Pulmonary artery endothelial cell (primary cell): ENCODE data around the gene CYP2C9. TPM values are rescaled to one million over a fixed set of nuclear protein-coding genes. Genes with fewer than 3 reads are reported as not detected.
"Not testable (repeated sequence)": the region's sequence is repeated elsewhere in the genome, so short reads cannot be mapped to it uniquely, and the experiment has no call there.

Experiments
- DNase-seq: peaks from one replicate; pipeline ENCODE4 v3.0.0-alpha.2; 2011; ENCODE audit warnings: low read depth, low spot score
- total RNA-seq: library from RNA; depleted of rRNA; stranded (reverse); fragments of >200 nt; gene quantifications from 2 replicates; pipeline ENCODE4 v1.2.3, GENCODE V29; 2014

CYP2C9 gene
- not detected in 2 replicates for total RNA-seq

- DNase-seq = no peak
Measured at GRCh38 chr10:94938383-94938782, at the start of gene CYP2C9. TSS of gene CYP2C9 (plus strand) at chr10:94938658. CDS start at chr10:94938683, 25 bp downstream.

DNA sequence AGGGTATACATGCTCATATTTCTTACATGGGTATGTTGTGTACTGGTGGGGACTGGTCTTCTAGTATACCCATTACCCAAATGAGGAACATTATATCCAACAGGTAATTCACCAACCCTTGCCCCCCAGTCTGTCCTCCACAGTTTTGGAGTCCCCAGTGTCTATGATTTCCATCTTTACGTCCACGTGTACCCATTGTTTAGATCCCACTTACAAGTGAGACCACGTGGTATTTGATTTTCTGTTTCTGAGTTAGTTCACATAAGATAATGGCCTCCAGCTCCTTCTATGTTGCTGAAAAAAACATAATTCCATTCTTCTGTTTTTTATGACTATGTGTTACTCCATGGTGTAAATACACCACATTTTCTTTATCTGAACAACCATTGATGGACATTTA is 49.3 kb upstream of the CYP2C9 start:
- DNase-seq = no peak

- DNase-seq = no peak
Measured at GRCh38 chr10:94890264-94891022, 48.0 kb upstream of the CYP2C9 start.

GRCh38 chr10:94898414-94898813 is 40.0 kb upstream of the CYP2C9 start:
- DNase-seq = not testable (repeated sequence)

GRCh38 chr10:94902080-94902479 is 36.4 kb upstream of the CYP2C9 start:
- DNase-seq = no peak

- no peak for DNase-seq
Measured at GRCh38 chr10:94902570-94902969, 35.9 kb upstream of the CYP2C9 start.

DNA sequence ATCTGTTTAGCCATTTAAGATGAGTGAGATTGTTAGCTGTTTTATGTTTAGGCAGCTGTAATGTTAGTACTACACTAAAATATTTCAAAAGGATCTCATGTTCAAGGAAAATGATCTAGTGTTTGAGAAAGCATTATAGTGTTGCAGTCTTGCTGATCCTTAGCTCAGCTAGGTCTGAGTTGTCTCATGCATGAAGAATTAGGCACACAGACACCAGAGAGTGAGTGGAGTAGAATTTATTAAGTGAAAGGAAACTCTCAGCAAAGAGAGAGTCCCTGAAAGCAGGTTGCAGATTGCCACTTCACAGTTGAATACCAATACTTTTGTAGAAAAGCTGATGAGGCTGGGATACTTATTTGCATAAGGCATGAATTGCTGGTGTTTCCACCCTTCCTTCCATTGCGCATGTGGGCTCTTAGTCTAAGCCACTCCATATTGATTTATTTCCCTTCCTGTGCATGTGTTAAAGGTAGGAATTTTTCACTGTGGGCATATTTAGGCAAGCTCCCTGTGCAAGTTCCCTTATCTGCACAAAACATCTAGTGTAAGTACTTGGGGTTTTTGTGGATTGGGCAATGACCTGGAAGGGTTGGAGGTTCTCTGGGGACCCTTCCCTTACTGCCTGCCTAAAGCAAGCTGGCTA is 33.8 kb upstream of the CYP2C9 start:
- DNase-seq = not testable (repeated sequence)

DNA sequence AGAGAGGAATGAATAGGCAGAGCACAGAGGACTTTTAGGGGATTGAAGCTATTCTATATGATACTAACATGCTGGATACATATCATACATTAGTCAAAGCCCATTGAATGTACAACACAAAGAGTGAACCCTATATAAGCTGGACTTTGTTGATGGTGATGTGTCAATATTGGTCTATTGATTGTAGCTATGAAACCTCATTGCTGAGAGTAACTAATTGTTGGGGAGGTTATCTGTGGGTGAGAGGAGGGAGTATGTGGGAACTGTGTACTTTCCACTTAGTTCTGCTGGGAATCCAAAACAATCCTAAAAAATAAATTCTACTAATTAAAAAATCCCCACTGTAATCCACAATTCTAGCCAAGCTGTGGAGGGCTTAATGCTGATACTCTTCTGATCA is 22.0 kb upstream of the CYP2C9 start:
- no peak for DNase-seq

GRCh38 chr10:94936721-94937120 is 1.7 kb upstream of the CYP2C9 start:
- DNase-seq = no peak

DNA sequence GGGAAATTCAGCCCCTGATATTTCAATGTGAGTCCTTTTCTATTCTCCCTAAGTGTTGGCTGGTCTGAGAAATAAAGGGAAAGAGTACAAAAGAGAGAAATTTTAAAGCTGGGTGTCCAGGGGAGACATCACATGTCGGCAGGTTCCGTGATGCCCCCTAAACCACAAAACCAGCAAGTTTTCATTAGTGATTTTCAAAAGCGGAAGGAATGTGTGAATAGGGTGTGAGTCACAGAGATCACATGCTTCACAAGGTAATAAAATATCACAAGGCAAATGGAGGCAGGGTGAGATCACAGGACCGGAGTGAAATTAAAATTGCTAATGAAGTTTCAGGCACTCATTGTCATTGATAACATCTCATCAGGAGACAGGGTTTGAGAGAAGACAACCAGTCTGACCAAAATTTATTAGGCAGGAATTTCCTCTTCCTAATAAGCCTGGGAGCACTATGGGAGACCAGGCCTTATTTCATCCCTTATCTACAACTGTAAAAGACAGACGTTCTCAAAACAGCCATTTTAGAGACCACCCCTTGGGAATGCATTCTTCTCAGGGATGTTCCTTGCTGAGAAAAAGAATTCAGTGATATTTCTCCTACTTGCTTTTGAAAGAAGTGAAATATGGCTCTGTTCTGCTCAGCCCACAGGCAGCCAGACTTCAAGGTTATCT is 5.1 kb downstream of the CYP2C9 start:
- not testable (repeated sequence) for DNase-seq

GRCh38 chr10:94946181-94946580 is 7.7 kb downstream of the CYP2C9 start:
- not testable (repeated sequence) for DNase-seq

- DNase-seq = no peak
Measured at GRCh38 chr10:94963901-94964300, 25.4 kb downstream of the CYP2C9 start.

- DNase-seq = no peak
Measured at GRCh38 chr10:94983555-94983954, 45.1 kb downstream of the CYP2C9 start.

DNA sequence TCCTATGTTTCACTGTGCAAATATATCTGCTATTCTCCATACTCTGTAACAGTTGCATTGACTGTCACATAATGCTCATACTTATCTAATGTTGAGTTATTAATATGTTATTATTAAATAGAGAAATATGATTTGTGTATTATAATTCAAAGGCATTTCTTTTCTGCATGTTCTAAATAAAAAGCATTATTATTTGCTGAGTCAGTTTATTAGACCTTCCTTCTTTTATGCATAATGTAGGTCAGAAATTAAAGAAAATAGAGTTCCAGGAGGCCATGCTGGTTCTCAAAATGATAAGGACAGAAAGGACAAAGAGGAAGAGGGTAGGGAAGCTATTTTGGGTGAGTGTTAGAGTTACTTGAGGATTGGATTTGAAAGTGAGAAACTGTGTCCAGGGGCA is 50.7 kb downstream of the CYP2C9 start:
- no peak for DNase-seq

- DNase-seq = no peak
Measured at GRCh38 chr10:94991243-94991888, 52.9 kb downstream of the CYP2C9 start.

DNA sequence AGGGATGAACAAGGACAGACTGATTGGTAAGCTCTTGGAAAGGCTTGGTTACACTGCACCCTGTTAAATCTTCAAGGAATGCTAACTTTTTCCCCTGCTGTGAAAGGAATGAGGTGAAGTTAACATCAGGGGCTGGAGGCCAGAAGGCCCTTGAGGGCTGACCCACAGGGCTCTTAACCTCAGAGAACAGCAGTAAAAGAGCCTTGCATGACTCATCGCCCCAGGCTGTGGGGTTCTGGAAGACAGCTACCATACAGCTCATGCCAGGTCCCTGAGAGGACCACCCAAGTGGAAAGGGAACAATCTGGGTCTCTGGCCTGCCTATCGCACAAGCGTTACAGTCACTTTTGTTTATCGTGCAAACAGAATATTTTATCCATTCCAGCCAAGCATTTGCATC is 54.4 kb downstream of the CYP2C9 start:
- DNase-seq = no peak

DNA sequence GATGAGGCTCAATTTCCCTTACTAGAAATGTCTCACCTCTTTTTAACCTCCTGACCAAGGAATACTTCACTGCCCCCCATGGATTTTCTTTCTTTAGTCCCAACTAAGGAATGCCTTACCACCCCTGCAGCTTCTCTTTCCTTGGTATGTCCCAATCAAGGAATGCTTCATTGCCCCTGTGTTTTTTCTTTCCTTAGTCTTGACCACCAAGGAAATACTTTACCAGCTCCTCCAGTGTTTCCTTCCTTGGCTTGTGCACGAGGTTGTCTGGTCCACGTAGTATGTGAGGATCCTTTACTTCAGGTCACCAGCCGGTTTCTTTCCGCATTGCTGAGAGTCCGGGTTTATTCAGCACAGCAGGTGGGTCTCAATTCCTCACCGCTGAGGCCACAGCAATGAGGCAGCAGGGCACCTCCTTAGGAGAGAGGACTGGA is 59.3 kb downstream of the CYP2C9 start:
- DNase-seq = no peak

DNA sequence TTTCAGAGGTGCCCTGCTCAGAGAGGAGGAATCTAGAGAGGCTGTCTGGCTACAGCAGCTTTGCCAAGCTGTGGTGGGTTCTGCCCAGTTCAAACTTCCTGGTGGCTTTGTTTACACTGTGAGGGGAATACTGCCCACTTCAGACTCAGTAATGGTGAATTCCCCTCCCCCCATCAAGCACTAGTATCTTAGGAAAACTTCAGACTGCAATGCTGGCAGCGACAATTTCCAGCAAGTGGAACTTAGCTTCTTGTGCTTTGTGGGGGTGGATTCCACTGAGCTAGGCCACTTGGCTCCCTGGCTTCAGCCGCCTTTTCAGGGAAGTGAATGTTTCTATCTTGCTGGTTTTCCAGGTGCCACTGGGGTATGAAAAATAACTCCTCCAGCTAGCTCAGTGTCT is 88.0 kb downstream of the CYP2C9 start:
- DNase-seq = no peak

DNA sequence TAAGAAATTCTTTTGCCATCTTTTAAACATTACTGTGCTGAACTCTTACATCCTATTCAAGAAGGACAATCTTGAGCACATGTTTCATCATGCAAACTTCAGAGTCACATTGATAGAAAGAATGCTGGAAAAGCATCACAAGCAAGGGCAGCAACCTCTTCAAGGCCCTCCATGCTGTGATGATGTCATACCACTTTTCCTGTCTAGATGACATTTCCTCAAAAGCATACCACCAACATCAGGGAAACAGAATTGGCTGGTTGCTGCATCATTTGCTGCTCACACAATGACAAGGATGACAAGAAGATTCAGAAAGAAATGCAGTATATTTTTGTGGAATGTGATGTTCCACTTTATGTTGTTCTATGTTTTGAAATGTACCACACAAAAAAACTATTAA is 93.2 kb downstream of the CYP2C9 start:
- no peak for DNase-seq

- DNase-seq = no peak
Measured at GRCh38 chr10:95034401-95034800, 95.9 kb downstream of the CYP2C9 start.

- DNase-seq = no peak
Measured at GRCh38 chr10:95035332-95036295, 97.2 kb downstream of the CYP2C9 start.
